Stimulated activated CD8-positive, alpha-beta memory T cell treated with anti-CD3 and anti-CD28 coated beads, Interleukin-2, amount 100 ng/mL, for 1 hour (primary cell): Measurements from ENCODE around the gene SMAD3.

ENCODE experiments used
- DNase-seq, 2 donors: peaks; one replicate each; pipeline ENCODE4 v3.0.0-alpha.2; 2020; ENCODE audit warnings: low read depth in 2 of 2

The SMAD3 gene

GRCh38 chr15:67096546-67097294 is 31.3 kb downstream of the SMAD3 start:
- no peak for DNase-seq

GRCh38 chr15:67097424-67097823 is 32.0 kb downstream of the SMAD3 start:
- DNase-seq: no peak

GRCh38 chr15:67097930-67098740 is 32.7 kb downstream of the SMAD3 start:
- no peak for DNase-seq

- DNase-seq: no peak
These were observed 33.4 kb downstream of the SMAD3 start for GRCh38 chr15:67098768-67099282.

GRCh38 chr15:67100124-67100791 is 34.9 kb downstream of the SMAD3 start:
- DNase-seq: no peak

- no peak for DNase-seq
These were observed 35.6 kb downstream of the SMAD3 start for GRCh38 chr15:67100801-67101581.

GRCh38 chr15:67101911-67102598 is 36.7 kb downstream of the SMAD3 start:
- no peak for DNase-seq

- DNase-seq: no peak
These were observed 37.2 kb downstream of the SMAD3 start for GRCh38 chr15:67102599-67102929.

GRCh38 chr15:67103021-67103420 is 37.6 kb downstream of the SMAD3 start:
- no peak for DNase-seq

- DNase-seq: no peak
These were observed 38.0 kb downstream of the SMAD3 start for GRCh38 chr15:67103432-67103831.

- DNase-seq: no peak
These were observed 38.5 kb downstream of the SMAD3 start for GRCh38 chr15:67103869-67104268.

- no peak for DNase-seq
These were observed 39.1 kb downstream of the SMAD3 start for GRCh38 chr15:67104510-67104909.

GRCh38 chr15:67105065-67105951 is 39.9 kb downstream of the SMAD3 start:
- no peak for DNase-seq

GRCh38 chr15:67105991-67106763 is 40.8 kb downstream of the SMAD3 start:
- DNase-seq: no peak

GRCh38 chr15:67106764-67107013 is 41.3 kb downstream of the SMAD3 start:
- DNase-seq: no peak

- DNase-seq: no peak
These were observed 41.8 kb downstream of the SMAD3 start for GRCh38 chr15:67107014-67107812.

- DNase-seq: no peak
These were observed 42.9 kb downstream of the SMAD3 start for GRCh38 chr15:67108122-67108961.
